ENCODE data around the gene GNPTG.

DNA sequence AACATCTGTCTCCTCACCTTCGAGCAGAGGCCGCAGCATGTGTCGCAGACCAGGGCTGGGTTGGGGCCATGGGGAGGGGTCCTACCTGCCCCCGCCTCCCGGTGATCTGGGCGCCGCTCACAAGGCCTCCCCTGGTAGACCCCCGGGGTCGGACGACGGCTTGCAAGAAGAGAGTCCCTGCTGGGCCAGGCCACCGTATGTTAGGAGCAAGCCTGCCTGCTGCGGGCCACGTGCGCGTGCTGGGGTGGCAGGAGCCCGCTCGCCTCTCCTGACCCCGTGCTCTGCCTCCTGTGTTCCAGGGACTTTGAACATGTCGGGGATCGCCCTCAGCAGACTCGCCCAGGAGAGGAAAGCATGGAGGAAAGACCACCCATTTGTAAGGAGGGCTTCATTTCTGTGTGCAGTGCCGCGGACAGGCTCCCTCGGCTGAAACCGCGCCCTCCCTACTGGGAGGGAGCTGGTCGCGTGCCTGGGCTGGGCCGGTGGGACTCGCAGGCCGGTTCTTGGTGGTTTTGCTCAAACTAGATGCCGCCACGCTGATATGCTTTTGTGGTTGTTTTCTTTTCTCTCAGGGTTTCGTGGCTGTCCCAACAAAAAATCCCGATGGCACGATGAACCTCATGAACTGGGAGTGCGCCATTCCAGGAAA lies 37.9 kb upstream of the GNPTG start:
- TF ChIP-seq, protein P1, sequence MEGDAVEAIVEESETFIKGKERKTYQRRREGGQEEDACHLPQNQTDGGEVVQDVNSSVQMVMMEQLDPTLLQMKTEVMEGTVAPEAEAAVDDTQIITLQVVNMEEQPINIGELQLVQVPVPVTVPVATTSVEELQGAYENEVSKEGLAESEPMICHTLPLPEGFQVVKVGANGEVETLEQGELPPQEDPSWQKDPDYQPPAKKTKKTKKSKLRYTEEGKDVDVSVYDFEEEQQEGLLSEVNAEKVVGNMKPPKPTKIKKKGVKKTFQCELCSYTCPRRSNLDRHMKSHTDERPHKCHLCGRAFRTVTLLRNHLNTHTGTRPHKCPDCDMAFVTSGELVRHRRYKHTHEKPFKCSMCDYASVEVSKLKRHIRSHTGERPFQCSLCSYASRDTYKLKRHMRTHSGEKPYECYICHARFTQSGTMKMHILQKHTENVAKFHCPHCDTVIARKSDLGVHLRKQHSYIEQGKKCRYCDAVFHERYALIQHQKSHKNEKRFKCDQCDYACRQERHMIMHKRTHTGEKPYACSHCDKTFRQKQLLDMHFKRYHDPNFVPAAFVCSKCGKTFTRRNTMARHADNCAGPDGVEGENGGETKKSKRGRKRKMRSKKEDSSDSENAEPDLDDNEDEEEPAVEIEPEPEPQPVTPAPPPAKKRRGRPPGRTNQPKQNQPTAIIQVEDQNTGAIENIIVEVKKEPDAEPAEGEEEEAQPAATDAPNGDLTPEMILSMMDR (IDR thresholded peaks at IDR 0.05) = no peak
- TF ChIP-seq POLR2A (IDR thresholded peaks at IDR 0.05) = no peak
- no peak for TF ChIP-seq EP300 (IDR thresholded peaks at IDR 0.05)
